HG02623 (cell line): ENCODE results near the gene APC.
"Not testable (repeated sequence)": the region's sequence is repeated elsewhere in the genome, so short reads cannot be mapped to it uniquely, and the experiment has no call there.

Experiments used
- ATAC-seq: cut with Tn5 transposase; IDR thresholded peaks from one replicate; pipeline ENCODE4 v1.9.1; 2021; ENCODE audit warnings: moderate library complexity; ENCODE audit not compliant: unreplicated experiment

The APC gene

GRCh38 chr5:112848116-112848811, 110.6 kb downstream of the APC start:
- peak; percentile 99 for ATAC-seq

- no peak for ATAC-seq
Observed at GRCh38 chr5:112849912-112850311, 112.2 kb downstream of the APC start.

- no peak for ATAC-seq
Observed at GRCh38 chr5:112854651-112855050, 117.0 kb downstream of the APC start.

GRCh38 chr5:112857866-112858265, 120.2 kb downstream of the APC start:
- ATAC-seq = no peak

GRCh38 chr5:112860571-112860928, 122.9 kb downstream of the APC start:
- ATAC-seq = not testable (repeated sequence)

- peak; percentile 98 for ATAC-seq
Observed at GRCh38 chr5:112860929-112861637, 123.4 kb downstream of the APC start, which contains the start of gene SRP19. TSS of gene SRP19 (plus strand) at chr5:112861287. CDS start at chr5:112861377, 90 bp downstream.

- ATAC-seq = no peak
Observed at GRCh38 chr5:112861638-112861985, 123.9 kb downstream of the APC start.

GRCh38 chr5:112862085-112862484, 124.4 kb downstream of the APC start:
- ATAC-seq = no peak

- no peak for ATAC-seq
Observed at GRCh38 chr5:112863549-112863948, 125.9 kb downstream of the APC start.

- ATAC-seq = no peak
Observed at GRCh38 chr5:112865128-112865527, 127.4 kb downstream of the APC start.

GRCh38 chr5:112866739-112867138, 129.1 kb downstream of the APC start:
- ATAC-seq = no peak

GRCh38 chr5:112867411-112867810, 129.7 kb downstream of the APC start:
- ATAC-seq = no peak

GRCh38 chr5:112869948-112870347, 132.3 kb downstream of the APC start:
- ATAC-seq = peak; percentile 84

GRCh38 chr5:112870966-112871365, 133.3 kb downstream of the APC start:
- no peak for ATAC-seq

- no peak for ATAC-seq
Observed at GRCh38 chr5:112876362-112876761, 138.7 kb downstream of the APC start.

GRCh38 chr5:112878101-112878500, 140.4 kb downstream of the APC start:
- no peak for ATAC-seq

GRCh38 chr5:112878760-112879159, 141.1 kb downstream of the APC start:
- peak; percentile 53 for ATAC-seq

GRCh38 chr5:112880219-112880964, 142.7 kb downstream of the APC start:
- no peak for ATAC-seq

- no peak for ATAC-seq
Observed at GRCh38 chr5:112883192-112883591, 145.5 kb downstream of the APC start.

- ATAC-seq = no peak
Observed at GRCh38 chr5:112885001-112885400, 147.3 kb downstream of the APC start.

- no peak for ATAC-seq
Observed at GRCh38 chr5:112886975-112887374, 149.3 kb downstream of the APC start.

GRCh38 chr5:112892066-112892465, 154.4 kb downstream of the APC start:
- not testable (repeated sequence) for ATAC-seq
